ENCODE measurements around the gene SFMBT2. TPM values are rescaled to one million over a fixed set of nuclear protein-coding genes. Genes with fewer than 3 reads are reported as not detected.
A peak's percentile ranks its signal among the peaks of the same experiment; 100 is the strongest.

SFMBT2 gene
- total and polyA plus RNA-seq, 8 donors = 4.1 to 12.6 (median 5.2) TPM

GRCh38 chr10:7202793-7203355 lies 208.0 kb downstream of the SFMBT2 start:
- Histone ChIP-seq H3K4me1 (peaks cover 0 to 9% of the 10 kb centered on the region in 2 donors), H3K4me3 (no peak overlapping the region), H3K27me3 (no peaks in the 10 kb centered on the region), H3K27ac (no peak overlapping the region), H3K9me3 (no peaks in the 10 kb centered on the region), H3K36me3 (peaks cover 0 to 6% of the 10 kb centered on the region in 2 donors)
- DNase-seq = no peak
- intact Hi-C loops (cut with DNase I) = no loop called here
- TF ChIP-seq, protein P1, sequence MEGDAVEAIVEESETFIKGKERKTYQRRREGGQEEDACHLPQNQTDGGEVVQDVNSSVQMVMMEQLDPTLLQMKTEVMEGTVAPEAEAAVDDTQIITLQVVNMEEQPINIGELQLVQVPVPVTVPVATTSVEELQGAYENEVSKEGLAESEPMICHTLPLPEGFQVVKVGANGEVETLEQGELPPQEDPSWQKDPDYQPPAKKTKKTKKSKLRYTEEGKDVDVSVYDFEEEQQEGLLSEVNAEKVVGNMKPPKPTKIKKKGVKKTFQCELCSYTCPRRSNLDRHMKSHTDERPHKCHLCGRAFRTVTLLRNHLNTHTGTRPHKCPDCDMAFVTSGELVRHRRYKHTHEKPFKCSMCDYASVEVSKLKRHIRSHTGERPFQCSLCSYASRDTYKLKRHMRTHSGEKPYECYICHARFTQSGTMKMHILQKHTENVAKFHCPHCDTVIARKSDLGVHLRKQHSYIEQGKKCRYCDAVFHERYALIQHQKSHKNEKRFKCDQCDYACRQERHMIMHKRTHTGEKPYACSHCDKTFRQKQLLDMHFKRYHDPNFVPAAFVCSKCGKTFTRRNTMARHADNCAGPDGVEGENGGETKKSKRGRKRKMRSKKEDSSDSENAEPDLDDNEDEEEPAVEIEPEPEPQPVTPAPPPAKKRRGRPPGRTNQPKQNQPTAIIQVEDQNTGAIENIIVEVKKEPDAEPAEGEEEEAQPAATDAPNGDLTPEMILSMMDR (IDR thresholded peaks at IDR 0.05) = no peak
- peak; percentile 72 for ATAC-seq

DNA sequence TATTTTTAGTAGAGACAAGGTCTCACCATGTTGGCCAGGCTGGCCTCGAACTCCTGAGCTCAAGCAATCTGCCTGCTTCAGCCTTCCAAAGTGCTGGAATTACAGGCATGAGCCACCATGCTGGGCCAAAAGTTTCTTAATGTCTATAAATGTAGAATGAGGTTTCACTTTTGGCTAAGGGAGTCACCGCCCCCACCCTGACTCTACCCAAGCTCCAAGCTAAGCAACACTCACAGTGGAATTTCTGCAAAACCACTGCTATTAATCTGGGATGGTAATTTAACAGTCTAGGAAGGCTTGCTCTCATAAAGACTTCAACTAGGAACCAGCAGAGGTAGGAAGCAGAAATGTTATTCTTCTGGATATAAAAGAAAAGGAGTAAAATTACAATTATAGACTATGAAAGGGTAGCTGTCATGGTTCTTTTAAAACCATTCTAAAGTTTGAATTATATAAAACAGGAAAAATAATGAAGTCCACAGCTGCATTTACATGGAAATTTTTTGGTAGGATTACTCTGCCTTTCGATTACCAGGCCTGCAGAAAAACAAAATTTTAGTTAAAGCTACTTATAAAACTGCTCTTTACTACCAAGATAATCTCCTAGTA lies 211.6 kb downstream of the SFMBT2 start:
- H3K27me3 ChIP-seq = no peaks in the 10 kb centered on the region
- DNase-seq (no peak), ATAC-seq (peak; percentile 55)
- intact Hi-C loops (cut with DNase I) = no loop called here
- TF ChIP-seq, protein P1 (IDR thresholded peaks at IDR 0.05) = no peak
- H3K4me1 ChIP-seq = no peaks in the 10 kb centered on the region
- H3K9me3 ChIP-seq = peaks cover 0 to 7% of the 10 kb centered on the region in 2 donors
- no peak overlapping the region for H3K4me3 ChIP-seq
- no peak overlapping the region for H3K27ac ChIP-seq
- peaks cover 0 to 39% of the 10 kb centered on the region in 2 donors for H3K36me3 ChIP-seq

DNA sequence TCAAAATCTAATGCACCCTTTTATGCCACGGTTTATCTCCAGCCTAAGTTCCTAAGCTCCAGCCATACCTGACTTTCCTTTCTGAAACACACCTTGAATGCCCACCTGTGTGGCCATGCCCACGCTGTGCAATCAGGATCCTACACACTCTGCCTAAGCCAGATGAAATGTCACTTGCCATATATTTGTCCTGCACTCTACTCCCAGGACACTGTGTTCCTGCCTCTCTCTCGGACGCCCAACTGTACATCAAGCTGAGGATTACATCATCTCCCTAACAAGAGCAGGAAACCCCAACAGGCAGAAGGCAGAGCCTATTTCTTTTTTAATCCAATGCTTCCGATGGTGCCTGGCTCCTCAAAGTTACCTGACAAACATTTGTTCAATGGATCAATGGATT lies 214.6 kb downstream of the SFMBT2 start:
- Histone ChIP-seq H3K27me3 (no peaks in the 10 kb centered on the region), H3K4me1 (no peaks in the 10 kb centered on the region), H3K27ac (no peak overlapping the region), H3K36me3 (peaks cover 0 to 39% of the 10 kb centered on the region in 2 donors), H3K4me3 (no peak overlapping the region), H3K9me3 (peaks cover 0 to 7% of the 10 kb centered on the region in 2 donors)
- intact Hi-C loops (cut with DNase I) = no loop called here
- no peak for ATAC-seq
- TF ChIP-seq, protein P1 (IDR thresholded peaks at IDR 0.05) = no peak
- no peak for DNase-seq

GRCh38 chr10:7195118-7195517 lies 215.7 kb downstream of the SFMBT2 start:
- Histone ChIP-seq H3K9me3 (peaks cover 0 to 7% of the 10 kb centered on the region in 2 donors), H3K36me3 (peaks cover 0 to 39% of the 10 kb centered on the region in 2 donors), H3K4me1 (no peaks in the 10 kb centered on the region), H3K27me3 (no peaks in the 10 kb centered on the region), H3K27ac (no peak overlapping the region), H3K4me3 (no peak overlapping the region)
- intact Hi-C loops (cut with DNase I) = no loop called here
- TF ChIP-seq, protein P1 (IDR thresholded peaks at IDR 0.05) = no peak
- no peak for DNase-seq
- ATAC-seq = no peak

- intact Hi-C loops (cut with DNase I) = no loop called here
- H3K4me1 ChIP-seq = no peaks in the 10 kb centered on the region
- no peak overlapping the region for H3K27ac ChIP-seq
- H3K4me3 ChIP-seq = no peak overlapping the region
- H3K27me3 ChIP-seq = no peaks in the 10 kb centered on the region
- TF ChIP-seq, protein P1 (IDR thresholded peaks at IDR 0.05) = no peak
- peaks cover 0 to 39% of the 10 kb centered on the region in 2 donors for H3K36me3 ChIP-seq
- peaks cover 0 to 7% of the 10 kb centered on the region in 2 donors for H3K9me3 ChIP-seq
- ATAC-seq = no peak
- no peak for DNase-seq
These were observed 216.3 kb downstream of the SFMBT2 start for GRCh38 chr10:7194571-7194970.

All from left lung (tissue), 10 donors.